ENCODE data around the gene TACC2. TPM values are rescaled to one million over a fixed set of nuclear protein-coding genes. Genes with fewer than 3 reads are reported as not detected.
A peak's percentile ranks its signal among the peaks of the same experiment; 100 is the strongest.

Gene TACC2
- total RNA-seq, 1 donor from 2014 or later = 32.2 TPM

- TF ChIP-seq CTCF (IDR thresholded peaks at IDR 0.05; ENCODE audit: unreplicated experiment) = peak; percentile 91
- H3K36me3 Mint-ChIP-seq (ENCODE audit: low read depth, unreplicated experiment) = no peaks in the 10 kb centered on the region
Observed at GRCh38 chr10:122054048-122055025, 65.4 kb downstream of the TACC2 start.

GRCh38 chr10:122055252-122055651 is 66.3 kb downstream of the TACC2 start:
- no peak overlapping the region for H3K4me3 Mint-ChIP-seq (ENCODE audit: unreplicated experiment)
- no peak for TF ChIP-seq CTCF (IDR thresholded peaks at IDR 0.05; ENCODE audit: unreplicated experiment)
- no peaks in the 10 kb centered on the region for H3K9me3 Mint-ChIP-seq (ENCODE audit: unreplicated experiment)
- H3K27me3 Mint-ChIP-seq (ENCODE audit: unreplicated experiment) = peaks cover 3% of the 10 kb centered on the region
- no peak overlapping the region for H3K27ac Mint-ChIP-seq (ENCODE audit: unreplicated experiment)
- DNase-seq (ENCODE audit: low spot score) = no peak
- H3K4me1 Mint-ChIP-seq (ENCODE audit: unreplicated experiment) = peaks cover 3% of the 10 kb centered on the region
- H3K36me3 Mint-ChIP-seq (ENCODE audit: low read depth, unreplicated experiment) = no peaks in the 10 kb centered on the region

More at GRCh38 chr10:122054048-122055025, 65.4 kb downstream of the TACC2 start:
- peaks cover 3% of the 10 kb centered on the region for H3K27me3 Mint-ChIP-seq (ENCODE audit: unreplicated experiment)
- no peak overlapping the region for H3K27ac Mint-ChIP-seq (ENCODE audit: unreplicated experiment)
- H3K9me3 Mint-ChIP-seq (ENCODE audit: unreplicated experiment) = no peaks in the 10 kb centered on the region
- no peak overlapping the region for H3K4me3 Mint-ChIP-seq (ENCODE audit: unreplicated experiment)
- peak; percentile 69 for DNase-seq (ENCODE audit: low spot score)
- H3K4me1 Mint-ChIP-seq (ENCODE audit: unreplicated experiment) = peaks cover 3% of the 10 kb centered on the region

GRCh38 chr10:122056431-122057094 is 67.6 kb downstream of the TACC2 start:
- Mint-ChIP-seq H3K4me1 (ENCODE audit: unreplicated experiment) (peaks cover 3% of the 10 kb centered on the region), H3K4me3 (ENCODE audit: unreplicated experiment) (no peak overlapping the region), H3K27me3 (ENCODE audit: unreplicated experiment) (peaks cover 5% of the 10 kb centered on the region), H3K27ac (ENCODE audit: unreplicated experiment) (no peak overlapping the region), H3K36me3 (ENCODE audit: low read depth, unreplicated experiment) (no peaks in the 10 kb centered on the region), H3K9me3 (ENCODE audit: unreplicated experiment) (no peaks in the 10 kb centered on the region)
- DNase-seq (ENCODE audit: low spot score) = no peak
- no peak for TF ChIP-seq CTCF (IDR thresholded peaks at IDR 0.05; ENCODE audit: unreplicated experiment)

- Mint-ChIP-seq H3K36me3 (ENCODE audit: low read depth, unreplicated experiment) (no peaks in the 10 kb centered on the region), H3K4me1 (ENCODE audit: unreplicated experiment) (peaks cover 6% of the 10 kb centered on the region), H3K27ac (ENCODE audit: unreplicated experiment) (no peak overlapping the region), H3K4me3 (ENCODE audit: unreplicated experiment) (no peak overlapping the region), H3K27me3 (ENCODE audit: unreplicated experiment) (peaks cover 7% of the 10 kb centered on the region), H3K9me3 (ENCODE audit: unreplicated experiment) (no peaks in the 10 kb centered on the region)
- DNase-seq (ENCODE audit: low spot score) = no peak
- TF ChIP-seq CTCF (IDR thresholded peaks at IDR 0.05; ENCODE audit: unreplicated experiment) = no peak
Observed at GRCh38 chr10:122057841-122058413, 69.0 kb downstream of the TACC2 start.
